WI38 (cell line): Measurements from ENCODE around the gene MBD2.

Experiments used
- H3K4me3 ChIP-seq: 2 replicates; pipeline ENCODE4 v1.5.1; 2011; ENCODE audit warnings: low read depth, mild to moderate bottlenecking, control low read depth, low read length
- CTCF ChIP-seq: IDR thresholded peaks from 2 replicates; pipeline ENCODE4 v1.5.1; 2012; ENCODE audit warnings: low read depth, mild to moderate bottlenecking, control low read depth, low read length

The MBD2 gene

GRCh38 chr18:54235871-54236270, 11.4 kb upstream of the MBD2 start:
- H3K4me3 ChIP-seq: no peak overlapping the region
- no peak for TF ChIP-seq CTCF

- no peak for TF ChIP-seq CTCF
- H3K4me3 ChIP-seq: no peak overlapping the region
Measured at GRCh38 chr18:54233747-54234146, 9.3 kb upstream of the MBD2 start.

- H3K4me3 ChIP-seq: no peak overlapping the region
Measured at GRCh38 chr18:54233228-54233625, 8.8 kb upstream of the MBD2 start.

GRCh38 chr18:54232485-54233227, 8.2 kb upstream of the MBD2 start:
- TF ChIP-seq CTCF: no peak
- no peak overlapping the region for H3K4me3 ChIP-seq

More at GRCh38 chr18:54233228-54233625, 8.8 kb upstream of the MBD2 start:
- TF ChIP-seq CTCF: no peak

GRCh38 chr18:54229421-54230059, 5.1 kb upstream of the MBD2 start:
- no peak for TF ChIP-seq CTCF

GRCh38 chr18:54228364-54228763, 3.9 kb upstream of the MBD2 start:
- TF ChIP-seq CTCF: no peak
- no peak overlapping the region for H3K4me3 ChIP-seq

More at GRCh38 chr18:54229421-54230059, 5.1 kb upstream of the MBD2 start:
- H3K4me3 ChIP-seq: no peak overlapping the region

GRCh38 chr18:54223568-54224241, 764 bp downstream of the MBD2 start:
- TF ChIP-seq CTCF: no peak

More at GRCh38 chr18:54223568-54224241, 764 bp downstream of the MBD2 start:
- peak overlapping the region; percentile 76 for H3K4me3 ChIP-seq
